Endothelial cell of umbilical vein (primary cell): ENCODE measurements around the gene PMFBP1. TPM values are rescaled to one million over a fixed set of nuclear protein-coding genes. Genes with fewer than 3 reads are reported as not detected.

Experiments
- BruUV-seq: library from RNA; stranded (reverse); fragments of 400-500 nt; replicated peaks from 2 replicates; lab custom pipeline; 2021; lab: Mats Ljungman, UMichigan
- CTCF ChIA-PET: fragments of 300-600, 350-600 bp; sonication (Branson Sonifier 250); formaldehyde crosslinking; loops from one replicate; lab custom pipeline; 2021; ENCODE audit warnings: antibody characterized with exemption, inconsistent platforms; lab: Charles Lee
- POLR2A ChIA-PET: fragments of 300-600, 350-600 bp; sonication (Branson Sonifier 250); formaldehyde crosslinking; loops from one replicate; lab custom pipeline; 2021; ENCODE audit warnings: antibody characterized with exemption, inconsistent platforms; lab: Charles Lee
- DNase-seq: peaks from one replicate; pipeline ENCODE4 v3.0.0-alpha.2; 2011; ENCODE audit warnings: low read depth, low spot score
- FAIRE-seq: peaks from 2 replicates; lab custom pipeline; 2011; peaks lifted over from hg19 to GRCh38; lab: Jason Lieb, UNC
- H2AFZ ChIP-seq: 2 replicates; pipeline ENCODE4 v1.6.0; 2012; ENCODE audit warnings: low read depth, low read length, control low read depth, inconsistent platforms
- H3K27ac ChIP-seq: 2 replicates; pipeline ENCODE4 v1.5.1; 2011; ENCODE audit warnings: low read depth, mild to moderate bottlenecking, control low read depth, low read length, moderate library complexity; ENCODE audit not compliant: insufficient read depth
- H3K27me3 ChIP-seq, 2 experiments: 2 replicates each; pipeline versions ENCODE4 v1.6.0 to v1.6.1; 2011; ENCODE audit warnings: low read length in 2 of 2, mixed read lengths in 1 of 2; ENCODE audit not compliant: control insufficient read depth in 2 of 2, insufficient read depth in 2 of 2
- H3K36me3 ChIP-seq, 2 experiments: 2 replicates in 1 of 2; 3 replicates in 1 of 2; pipeline ENCODE4 v1.5.1; 2011; ENCODE audit warnings: low read length in 2 of 2, mild to moderate bottlenecking in 1 of 2, moderate library complexity in 1 of 2; ENCODE audit not compliant: control insufficient read depth in 2 of 2, insufficient read depth in 2 of 2; ENCODE audit errors: extremely low read depth in 1 of 2
- H3K4me1 ChIP-seq: 3 replicates; pipeline ENCODE4 v1.5.1; 2011; ENCODE audit warnings: mild to moderate bottlenecking, low read length; ENCODE audit not compliant: control insufficient read depth, insufficient read depth; ENCODE audit errors: extremely low read depth
- H3K4me2 ChIP-seq: 2 replicates; pipeline ENCODE4 v1.6.1; 2011; ENCODE audit warnings: low read length, control low read depth, mixed read lengths; ENCODE audit not compliant: insufficient read depth
- H3K4me3 ChIP-seq, 3 experiments: fragments of 200-600 bp in 1 of 3; sonication (generic), shearing (Covaris generic) in 1 of 3; replicated peaks in 1 of 3; 2 replicates each; pipeline ENCODE4 v1.5.1; 2011 to 2016; ENCODE audit warnings: control low read depth in 3 of 3, low read length in 3 of 3, mild to moderate bottlenecking in 2 of 3, inconsistent platforms in 1 of 3, low read depth in 1 of 3, moderate library complexity in 1 of 3; ENCODE audit not compliant: insufficient read depth in 1 of 3
- H3K79me2 ChIP-seq: 2 replicates; pipeline ENCODE4 v1.6.0; 2012; ENCODE audit warnings: low read length, inconsistent platforms; ENCODE audit not compliant: control insufficient read depth, insufficient read depth
- H3K9ac ChIP-seq: replicated peaks from 2 replicates; pipeline ENCODE3; 2011; ENCODE audit warnings: low read length, control low read depth; ENCODE audit not compliant: insufficient read depth; ENCODE audit errors: extremely low read depth
- H3K9me1 ChIP-seq: replicated peaks from 3 replicates; pipeline ENCODE4 v1.6.0; 2011; ENCODE audit warnings: mild to moderate bottlenecking, low read length; ENCODE audit not compliant: control insufficient read depth, insufficient read depth; ENCODE audit errors: extremely low read depth
- H3K9me3 ChIP-seq: replicated peaks from 2 replicates; pipeline ENCODE4 v1.5.1; 2012; ENCODE audit warnings: low read length, inconsistent platforms; ENCODE audit not compliant: control insufficient read depth, insufficient read depth
- H4K20me1 ChIP-seq: replicated peaks from 2 replicates; pipeline ENCODE3; 2011; ENCODE audit warnings: mild to moderate bottlenecking, low read length; ENCODE audit not compliant: control insufficient read depth, insufficient read depth; ENCODE audit errors: extremely low read depth
- EZH2 ChIP-seq: IDR thresholded peaks from 2 replicates; pipeline ENCODE4 v1.6.1; 2012; ENCODE audit warnings: borderline replicate concordance, low read depth, mild to moderate bottlenecking, moderate library complexity, low read length, inconsistent platforms; ENCODE audit not compliant: severe bottlenecking
- FOS ChIP-seq: IDR thresholded peaks from 2 replicates; pipeline ENCODE4 v1.6.1; 2011; ENCODE audit warnings: mild to moderate bottlenecking, low read length, moderate library complexity, borderline replicate concordance; ENCODE audit not compliant: insufficient read depth
- GATA2 ChIP-seq: IDR thresholded peaks from 2 replicates; pipeline ENCODE4 v1.7.0; 2011; ENCODE audit warnings: low read depth, mild to moderate bottlenecking, moderate library complexity, mixed read lengths, low read length; ENCODE audit not compliant: insufficient read length, insufficient read depth
- JUN ChIP-seq: IDR thresholded peaks from 2 replicates; pipeline ENCODE4 v1.6.1; 2011; ENCODE audit warnings: borderline replicate concordance, low read depth; ENCODE audit not compliant: insufficient read length, insufficient read depth
- MYC ChIP-seq: IDR thresholded peaks from one replicate; pipeline ENCODE4 v1.6.1; 2011; ENCODE audit warnings: mild to moderate bottlenecking, low read depth, low read length
- POLR2A ChIP-seq: IDR thresholded peaks from 2 replicates; pipeline ENCODE4 v1.6.1; 2012; ENCODE audit warnings: low read depth, mild to moderate bottlenecking, control low read depth, low read length
- POLR2AphosphoS5 ChIP-seq: IDR thresholded peaks from 2 replicates; pipeline ENCODE4 v1.6.1; 2012; ENCODE audit warnings: low read depth, mild to moderate bottlenecking, control low read depth, low read length, moderate library complexity; ENCODE audit not compliant: insufficient read depth
- dilution Hi-C: fragments of 300-500 bp; cut with MboI; formaldehyde crosslinking; loops from one replicate; pipeline ENCODE4 v1.15.0; 2019; ENCODE audit warnings: low sequenced_read_pairs; ENCODE audit not compliant: extremely low pct_ligation_motif_present
- intact Hi-C: fragments of 100-400 bp; cut with micrococcal nuclease; formaldehyde crosslinking; loops from one replicate; pipeline ENCODE4 v1.10.0; 2022
- polyA plus RNA-seq, 4 experiments: library from polyadenylated mRNA; depleted of rRNA in 3 of 4; stranded (reverse) in 3 of 4; unstranded in 1 of 4; fragments of >200 nt; gene quantifications; 2 replicates each; pipeline versions ENCODE4 v1.2.1 to v1.2.3, GENCODE V29; 2011 to 2012; ENCODE audit warnings: missing spikeins in 1 of 4
- total RNA-seq: library from RNA; stranded (reverse); gene quantifications from 2 replicates; pipeline ENCODE4 v1.2.3, GENCODE V29; 2021
- TF ChIP-seq, protein P1 (sequence below), 2 donors: IDR thresholded peaks; 1 replicate in 1 of 2; 2 replicates in 1 of 2; pipeline ENCODE4 v1.5.1; 2011; ENCODE audit warnings: low read length in 2 of 2, mild to moderate bottlenecking in 2 of 2, moderate library complexity in 2 of 2, control low read depth in 1 of 2, inconsistent platforms in 1 of 2, low read depth in 1 of 2; ENCODE audit not compliant: insufficient read depth in 1 of 2; ENCODE audit errors: extremely low read depth in 1 of 2
- TF ChIP-seq, protein P2 (sequence below): IDR thresholded peaks from 2 replicates; pipeline ENCODE4 v1.6.1; 2011; ENCODE audit not compliant: insufficient read depth, insufficient read length

The PMFBP1 gene
- total and polyA plus RNA-seq, 2 donors (not counting 3 experiments of a cell fraction or from before 2014, with no cell fraction given), result 0.12 to 0.42 TPM

DNA sequence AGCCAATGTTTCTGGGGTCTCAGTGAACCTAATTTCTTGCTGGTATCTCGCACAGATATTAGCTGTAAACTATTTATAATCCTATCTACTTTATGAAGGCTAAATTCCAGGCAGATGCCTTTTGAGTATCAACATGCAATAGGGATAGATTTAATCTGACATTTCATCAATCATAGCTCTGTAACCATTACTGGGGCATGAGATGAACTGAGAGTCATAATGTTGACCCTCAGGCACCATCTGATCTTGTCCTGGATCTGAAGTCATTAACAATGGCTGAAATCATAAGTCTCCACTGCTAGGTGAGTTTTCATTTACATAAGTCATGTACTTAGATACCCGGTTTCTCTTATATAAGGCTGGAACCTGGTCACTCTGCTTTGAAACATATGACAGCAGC is 3.6 kb downstream of the PMFBP1 start:
- H3K9me3 ChIP-seq, result no peaks in the 10 kb centered on the region
- ChIA-PET CTCF (no interaction called here), POLR2A (no interaction called here)
- H3K27ac ChIP-seq, result no peak overlapping the region
- DNase-seq, result no peak
- TF ChIP-seq POLR2A, result no peak
- TF ChIP-seq GATA2, result no peak
- TF ChIP-seq, protein P1, sequence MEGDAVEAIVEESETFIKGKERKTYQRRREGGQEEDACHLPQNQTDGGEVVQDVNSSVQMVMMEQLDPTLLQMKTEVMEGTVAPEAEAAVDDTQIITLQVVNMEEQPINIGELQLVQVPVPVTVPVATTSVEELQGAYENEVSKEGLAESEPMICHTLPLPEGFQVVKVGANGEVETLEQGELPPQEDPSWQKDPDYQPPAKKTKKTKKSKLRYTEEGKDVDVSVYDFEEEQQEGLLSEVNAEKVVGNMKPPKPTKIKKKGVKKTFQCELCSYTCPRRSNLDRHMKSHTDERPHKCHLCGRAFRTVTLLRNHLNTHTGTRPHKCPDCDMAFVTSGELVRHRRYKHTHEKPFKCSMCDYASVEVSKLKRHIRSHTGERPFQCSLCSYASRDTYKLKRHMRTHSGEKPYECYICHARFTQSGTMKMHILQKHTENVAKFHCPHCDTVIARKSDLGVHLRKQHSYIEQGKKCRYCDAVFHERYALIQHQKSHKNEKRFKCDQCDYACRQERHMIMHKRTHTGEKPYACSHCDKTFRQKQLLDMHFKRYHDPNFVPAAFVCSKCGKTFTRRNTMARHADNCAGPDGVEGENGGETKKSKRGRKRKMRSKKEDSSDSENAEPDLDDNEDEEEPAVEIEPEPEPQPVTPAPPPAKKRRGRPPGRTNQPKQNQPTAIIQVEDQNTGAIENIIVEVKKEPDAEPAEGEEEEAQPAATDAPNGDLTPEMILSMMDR (IDR thresholded peaks at IDR 0.05; ENCODE audit: extremely low read depth in 1 of 2, insufficient read depth in 1 of 2, low read depth in 1 of 2, low read length in 2 of 2), result no peak
- no peak for TF ChIP-seq JUN
- TF ChIP-seq POLR2AphosphoS5, result no peak
- no peak for TF ChIP-seq FOS
- TF ChIP-seq MYC, result no peak
- TF ChIP-seq EZH2, result no peak
- TF ChIP-seq, protein P2, sequence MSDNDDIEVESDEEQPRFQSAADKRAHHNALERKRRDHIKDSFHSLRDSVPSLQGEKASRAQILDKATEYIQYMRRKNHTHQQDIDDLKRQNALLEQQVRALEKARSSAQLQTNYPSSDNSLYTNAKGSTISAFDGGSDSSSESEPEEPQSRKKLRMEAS, result no peak
- no peak overlapping the region for H3K9ac ChIP-seq
- intact Hi-C loops, result no loop called here
- H3K9me1 ChIP-seq, result no peaks in the 10 kb centered on the region
- H2AFZ ChIP-seq, result no peak overlapping the region
- no peak overlapping the region for H3K4me2 ChIP-seq
- peaks cover 0 to 3% of the 10 kb centered on the region in 2 experiments for H3K27me3 ChIP-seq
- no TSS peak for BruUV-seq
- no peaks in the 10 kb centered on the region for H3K36me3 ChIP-seq
- FAIRE-seq, result no peak
- H3K79me2 ChIP-seq, result no peaks in the 10 kb centered on the region
- peaks cover 4% of the 10 kb centered on the region for H3K4me1 ChIP-seq
- dilution Hi-C loops, result no loop called here
- no peak overlapping the region for H3K4me3 ChIP-seq
- H4K20me1 ChIP-seq, result no peaks in the 10 kb centered on the region
